Superior temporal gyrus (tissue), 1 donor: ENCODE results near the gene PRB3.

Source experiments
- DNase-seq: peaks from one replicate; pipeline ENCODE4 v3.0.0-alpha.2; 2016; ENCODE audit errors: extremely low spot score

PRB3 gene

DNA sequence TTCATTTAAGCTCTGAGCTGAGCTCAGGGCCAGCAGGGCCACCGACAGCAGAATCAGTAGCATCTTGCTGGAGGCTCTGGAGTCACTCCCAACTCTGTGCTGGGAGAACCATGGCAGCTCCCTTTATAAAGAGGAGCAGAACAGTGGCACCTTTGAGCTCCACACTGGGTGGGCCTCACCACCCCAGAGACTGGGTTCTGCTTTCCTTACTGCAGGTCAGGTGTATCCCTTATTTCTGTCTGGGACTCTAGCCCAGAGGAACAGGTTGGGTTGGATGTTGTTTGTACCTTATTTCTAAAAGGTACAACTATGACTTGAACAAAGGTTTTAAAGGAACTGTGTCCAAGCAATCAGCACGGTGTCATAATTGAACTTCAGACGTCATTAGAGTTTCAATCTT, at the start of gene PRB3:
Gene PRB3 (minus strand): TSS at position 101 of the 400 bp plus-strand sequence. CDS start 38 bp downstream, at position 63.
- no peak for DNase-seq

- DNase-seq, result no peak
Measured at GRCh38 chr12:11310336-11310735, 40.8 kb upstream of the PRB3 start, which contains the start of gene PRB4. PRB4 (minus strand) TSS chr12:11310436; CDS start chr12:11310398, 38 bp downstream.

- DNase-seq, result peak; percentile 4
Measured at GRCh38 chr12:11307143-11307542, 37.6 kb upstream of the PRB3 start.

DNA sequence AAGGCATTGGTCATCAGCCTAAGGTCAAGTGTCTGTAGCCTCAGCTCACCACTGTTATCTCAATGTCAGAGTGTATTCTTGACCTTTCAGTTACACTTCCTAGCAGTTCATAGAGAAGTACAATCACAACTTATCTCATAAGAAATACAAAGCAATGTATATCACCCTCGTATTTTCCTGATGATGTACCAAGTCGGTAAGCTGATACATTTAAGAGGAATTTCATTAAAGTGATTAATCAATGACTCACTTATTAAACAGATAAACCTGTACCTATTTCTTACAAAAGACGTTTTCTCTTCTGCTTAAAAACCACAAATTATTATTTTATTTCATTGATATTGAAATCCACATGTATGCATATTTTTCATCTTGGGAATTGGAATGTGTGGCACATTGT, 3.9 kb upstream of the PRB3 start:
- DNase-seq, result peak; percentile 1

GRCh38 chr12:11264501-11264900, 5.0 kb downstream of the PRB3 start:
- no peak for DNase-seq

GRCh38 chr12:11246489-11246888, 23.0 kb downstream of the PRB3 start:
- DNase-seq, result no peak

GRCh38 chr12:11242656-11243055, 26.9 kb downstream of the PRB3 start:
- DNase-seq, result no peak

GRCh38 chr12:11240348-11240930, 29.1 kb downstream of the PRB3 start:
- no peak for DNase-seq

GRCh38 chr12:11238275-11238674, 31.2 kb downstream of the PRB3 start:
- no peak for DNase-seq

GRCh38 chr12:11233532-11233931, 36.0 kb downstream of the PRB3 start:
- DNase-seq, result no peak

GRCh38 chr12:11228296-11228879, 41.1 kb downstream of the PRB3 start:
- DNase-seq, result peak; percentile 20

- DNase-seq, result no peak
Measured at GRCh38 chr12:11227373-11227772, 42.1 kb downstream of the PRB3 start.
